Cerebellar nuclear complex (tissue), 1 donor: ENCODE results near the gene TFAP2A.

Source experiments
- DNase-seq, 2 experiments: peaks; one replicate each; lab custom pipeline; 2025; lab: John Stamatoyannopoulos, UW

TFAP2A gene

GRCh38 chr6:10414756-10415616 is at the start of gene TFAP2A:
Gene TFAP2A, minus strand, starts transcription at chr6:10415074. Its CDS starts 83 bp downstream, at chr6:10414991.
- no peak for DNase-seq

DNA sequence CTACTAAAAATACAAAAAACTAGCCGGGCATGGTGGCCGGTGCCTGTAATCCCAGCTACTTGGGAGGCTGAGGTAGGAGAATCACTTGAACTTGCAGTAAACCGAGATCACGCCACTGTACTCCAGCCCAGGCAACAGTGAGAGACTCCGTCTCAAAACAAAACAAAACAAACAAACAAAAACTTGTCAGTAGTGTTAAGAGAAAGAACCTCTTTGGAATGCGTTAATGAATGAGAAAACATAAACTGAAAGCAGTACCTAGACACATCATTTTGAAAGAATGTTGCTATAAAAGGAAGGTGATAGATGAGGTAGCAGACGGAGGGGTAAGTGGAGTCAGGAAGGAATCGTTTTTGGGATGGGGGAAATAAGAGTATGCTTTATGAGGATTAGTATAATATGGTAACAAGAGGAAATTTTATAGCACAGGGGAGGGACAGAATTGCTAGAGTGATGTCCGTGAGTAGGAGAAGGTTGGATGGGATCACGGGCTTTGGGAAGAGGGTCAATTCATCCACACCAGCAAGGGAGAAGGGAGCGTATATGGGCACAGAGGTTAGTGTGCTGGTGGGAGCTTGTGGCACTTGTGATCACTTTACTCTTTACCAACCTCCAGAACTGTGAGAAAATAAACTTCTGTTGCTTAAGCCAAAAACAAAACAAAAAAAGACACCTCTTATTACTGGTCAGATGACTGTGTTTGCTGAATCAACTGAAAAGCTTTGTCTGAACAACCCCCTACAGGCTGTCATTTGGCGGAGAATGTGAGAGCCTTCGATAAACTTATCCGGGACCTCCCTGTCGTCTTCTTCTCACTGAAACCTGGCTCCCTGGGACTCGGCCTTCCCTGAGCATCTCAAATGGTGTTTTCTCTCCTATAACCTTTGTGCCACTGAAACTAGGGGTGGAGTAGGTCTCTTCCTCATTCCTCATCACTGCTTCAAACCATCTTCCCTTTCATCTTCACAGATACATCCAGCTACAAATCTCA is 48.9 kb upstream of the TFAP2A start:
- no peak for DNase-seq

DNA sequence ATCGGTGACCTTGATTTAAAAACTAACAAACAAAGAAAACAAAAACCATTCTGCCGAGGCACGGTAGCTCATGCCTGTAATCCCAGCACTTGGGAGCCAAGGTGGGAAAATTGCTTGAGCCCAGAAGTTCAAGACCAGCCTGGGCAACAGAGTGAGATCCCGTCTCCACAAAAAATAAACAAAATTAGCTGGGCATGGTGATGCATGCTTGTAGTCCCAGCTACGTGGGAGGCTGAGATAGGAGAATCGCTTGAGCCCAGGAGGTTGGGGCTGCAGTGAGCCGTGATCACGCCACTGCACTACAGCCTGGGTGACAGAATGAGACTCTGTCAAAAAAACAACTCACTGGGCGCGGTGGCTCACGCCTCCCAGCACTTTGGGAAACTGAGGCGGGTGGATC is 48.2 kb upstream of the TFAP2A start:
- no peak for DNase-seq

DNA sequence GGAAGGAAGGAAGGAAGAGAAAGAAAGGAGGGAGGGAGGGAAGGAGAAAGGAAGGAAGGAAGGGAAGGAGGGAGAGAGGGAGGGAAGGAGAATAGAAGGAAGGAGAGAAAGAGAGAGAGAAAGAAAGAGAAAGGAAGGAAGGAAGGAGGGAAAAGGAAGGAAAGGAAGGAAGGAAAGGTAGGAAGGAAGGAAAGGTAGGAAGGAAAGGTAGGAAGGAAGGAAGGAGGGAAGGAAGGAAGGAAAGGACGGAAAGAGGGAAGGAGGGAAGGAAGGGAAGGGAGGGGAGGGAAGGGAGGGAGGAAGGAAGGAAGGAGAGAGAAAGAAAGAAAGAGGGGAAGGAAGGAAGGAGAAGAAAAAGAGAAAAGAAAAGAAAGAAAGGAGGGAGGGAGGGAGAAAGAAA is 47.0 kb upstream of the TFAP2A start:
- DNase-seq, result no peak

- DNase-seq, result no peak
Observed at GRCh38 chr6:10460096-10460495, 45.2 kb upstream of the TFAP2A start.

GRCh38 chr6:10458287-10458686 is 43.4 kb upstream of the TFAP2A start:
- DNase-seq, result no peak

GRCh38 chr6:10453596-10453995 is 38.7 kb upstream of the TFAP2A start:
- DNase-seq, result no peak

DNA sequence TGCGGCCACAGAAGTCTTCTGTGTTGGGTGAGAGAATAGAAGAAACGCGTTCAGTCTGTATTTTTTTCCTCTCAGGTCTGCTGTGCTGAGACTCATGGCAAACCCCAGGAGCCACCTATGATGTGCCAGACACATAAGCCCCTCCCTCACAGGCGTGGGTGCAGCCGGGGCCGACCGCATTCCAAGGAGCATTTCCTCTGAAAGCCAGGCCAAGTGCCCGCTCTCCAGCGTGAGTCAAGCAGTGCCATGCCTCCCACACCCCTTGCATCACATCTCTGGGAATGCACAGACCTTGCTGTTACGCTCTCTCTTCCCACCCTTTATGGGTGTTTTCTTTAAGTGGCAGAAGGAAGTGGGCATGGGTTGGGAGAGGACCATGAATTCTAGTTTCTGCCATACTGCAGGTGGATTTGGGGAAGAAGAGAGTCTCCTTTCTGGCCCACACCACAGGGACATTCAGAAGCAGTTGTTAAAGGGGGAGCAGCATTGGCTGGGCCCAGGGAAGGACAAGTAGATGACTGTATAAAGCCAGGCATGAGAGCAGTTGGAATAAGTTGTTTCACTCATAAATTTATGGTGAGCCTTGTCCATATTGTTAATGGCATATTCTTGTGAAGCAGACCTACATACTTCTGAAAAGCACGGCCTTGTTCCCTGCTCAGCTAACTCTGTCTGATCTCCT is 37.1 kb upstream of the TFAP2A start:
- DNase-seq, result no peak

DNA sequence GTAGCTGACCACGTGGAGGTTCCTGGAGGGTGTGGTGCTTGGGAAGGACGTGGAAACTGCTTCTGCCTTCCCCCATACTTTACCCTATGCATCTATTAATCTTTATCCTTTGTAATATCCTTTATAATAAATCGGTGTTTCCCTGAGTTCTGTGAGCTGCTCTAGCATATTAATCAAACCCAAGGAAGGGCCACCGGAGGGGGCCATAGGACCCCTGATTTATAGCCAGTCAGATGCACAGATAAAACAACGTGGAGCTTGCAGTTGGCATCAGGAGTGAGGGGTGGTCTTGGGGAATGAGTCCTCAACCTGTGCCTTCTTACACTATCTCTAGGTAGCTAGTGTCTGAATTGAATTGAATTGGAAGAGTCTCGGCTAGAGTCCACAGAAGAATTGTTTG is 36.5 kb upstream of the TFAP2A start:
- no peak for DNase-seq

- DNase-seq, result no peak
Observed at GRCh38 chr6:10449751-10450150, 34.9 kb upstream of the TFAP2A start.

DNA sequence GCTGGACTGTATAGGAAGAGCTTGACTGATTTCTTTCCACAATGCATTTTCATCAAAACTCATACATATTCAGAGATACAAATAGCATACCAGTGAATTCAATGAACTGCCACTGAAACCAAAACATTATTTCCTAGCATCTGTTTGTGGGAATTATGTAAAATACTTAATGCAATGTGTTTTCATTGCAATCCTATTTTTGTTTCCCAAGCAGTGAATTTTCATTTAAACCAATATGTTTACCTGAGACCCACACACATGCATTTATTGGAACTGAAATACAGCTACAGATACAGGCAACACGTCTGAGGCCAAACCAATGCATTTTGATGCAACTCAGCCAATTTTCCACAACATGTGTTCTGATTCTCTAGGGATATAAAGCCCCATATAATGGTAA is 33.2 kb upstream of the TFAP2A start:
- DNase-seq, result no peak

GRCh38 chr6:10446548-10446947 is 31.7 kb upstream of the TFAP2A start:
- no peak for DNase-seq

DNA sequence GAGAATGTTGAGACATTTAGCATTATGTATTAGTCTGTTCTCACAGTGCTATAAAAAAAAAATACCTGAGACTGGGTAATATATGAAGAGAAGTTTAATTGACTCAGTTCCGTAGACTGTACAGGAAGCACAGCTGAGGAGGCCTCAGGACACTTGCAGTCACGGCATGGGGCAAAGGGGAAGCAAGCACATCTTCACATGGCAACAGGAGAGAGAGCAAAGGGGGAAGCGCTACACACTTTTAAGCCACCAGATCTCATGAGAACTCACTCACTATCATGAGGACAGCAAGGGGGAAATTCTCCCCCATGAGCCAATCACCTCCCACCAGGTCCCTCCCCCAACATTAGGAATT is 26.8 kb upstream of the TFAP2A start:
- no peak for DNase-seq

GRCh38 chr6:10441004-10441654 is 26.3 kb upstream of the TFAP2A start:
- DNase-seq, result no peak

DNA sequence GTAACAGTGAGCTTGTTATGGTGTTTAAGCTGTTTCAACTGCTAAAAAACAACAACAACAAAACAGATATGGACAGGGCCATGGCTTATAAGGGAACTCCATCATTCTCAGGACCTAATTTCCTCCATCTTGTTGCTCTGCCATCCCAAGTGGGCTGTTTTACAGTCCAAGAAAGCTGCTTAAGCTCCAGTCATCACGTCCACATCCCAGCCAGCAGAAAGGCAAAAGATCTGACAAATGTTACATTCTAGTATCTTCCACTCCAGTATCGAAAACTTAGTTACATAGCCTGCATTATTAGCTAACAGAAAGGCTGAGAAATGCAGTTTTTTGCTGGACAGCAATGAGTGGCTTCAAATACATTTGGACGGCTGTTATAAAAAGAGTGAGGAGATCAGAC is 23.0 kb upstream of the TFAP2A start:
- DNase-seq, result no peak

DNA sequence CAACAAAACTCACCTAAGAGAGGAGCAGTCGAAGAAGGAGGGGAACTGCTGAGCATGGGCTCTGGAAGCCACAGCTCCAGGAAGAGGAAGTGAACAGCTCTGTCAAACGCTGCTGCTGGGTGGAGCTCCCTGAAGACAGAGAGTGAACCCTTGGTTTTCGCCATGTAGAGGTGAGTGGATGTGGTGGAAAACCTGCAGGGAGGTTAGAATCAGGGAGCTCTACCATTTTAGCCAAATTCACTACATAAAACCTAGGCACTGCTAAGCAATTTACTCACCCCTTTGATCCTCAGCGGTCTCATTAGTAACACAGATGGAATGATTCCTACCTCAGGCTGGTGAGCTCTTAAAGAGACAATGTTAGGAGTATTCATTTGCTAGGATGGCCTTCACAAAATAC is 19.4 kb upstream of the TFAP2A start:
- DNase-seq, result no peak

DNA sequence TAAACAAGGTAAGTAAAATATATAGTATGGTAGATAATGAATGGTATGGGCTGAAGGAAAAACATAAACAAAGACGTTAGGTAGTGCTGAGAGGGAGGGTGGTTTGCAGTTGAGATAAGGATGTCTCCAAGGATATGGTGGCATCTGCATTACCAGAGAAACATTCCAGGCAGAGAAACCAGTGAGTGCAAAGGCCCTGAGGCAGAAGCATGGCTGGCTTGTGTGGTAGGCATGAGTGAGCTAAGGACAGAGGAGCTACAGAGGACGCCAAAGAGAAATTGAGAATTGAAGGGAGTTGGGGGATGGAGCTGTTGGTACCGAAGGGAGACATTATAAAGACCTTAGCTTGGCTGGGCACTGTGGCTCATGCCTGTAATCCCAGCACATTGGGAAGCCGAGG is 18.4 kb upstream of the TFAP2A start:
- DNase-seq, result no peak

DNA sequence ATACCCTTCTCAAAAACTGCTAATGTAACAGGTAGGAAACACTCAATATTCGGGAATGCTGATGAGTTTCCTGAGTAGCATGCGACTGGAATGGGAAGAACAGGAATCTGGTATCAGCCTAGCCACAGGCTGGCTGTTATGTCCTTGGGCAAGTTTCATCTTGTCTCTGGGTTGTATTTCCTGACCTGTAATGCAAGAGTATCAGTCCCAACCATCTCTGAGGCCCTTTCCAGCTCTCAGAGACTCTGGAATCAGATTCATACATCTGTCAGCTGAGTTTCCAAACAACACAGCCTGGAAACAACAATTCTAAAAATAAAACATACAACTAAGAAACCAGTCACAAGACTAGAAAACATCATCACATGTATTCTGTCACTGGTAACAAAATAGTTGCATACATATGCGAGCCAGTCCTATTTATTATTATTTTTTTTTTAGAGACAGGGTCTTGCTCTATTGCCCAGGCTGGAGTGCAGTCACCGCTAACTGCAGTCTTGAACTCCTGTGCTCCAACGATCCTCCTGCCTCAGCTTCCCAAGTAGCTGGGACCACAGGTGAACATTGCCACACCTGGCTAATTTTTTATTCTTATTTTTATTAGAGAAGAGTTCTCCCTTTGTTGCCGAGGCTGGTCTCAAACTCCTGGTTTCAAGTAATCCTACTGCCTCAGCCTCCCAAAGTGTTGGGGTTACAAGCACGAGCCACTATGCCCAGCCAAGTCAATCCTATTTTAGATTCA is 16.7 kb upstream of the TFAP2A start:
- DNase-seq, result no peak

GRCh38 chr6:10429638-10430427 is 15.0 kb upstream of the TFAP2A start:
- no peak for DNase-seq

DNA sequence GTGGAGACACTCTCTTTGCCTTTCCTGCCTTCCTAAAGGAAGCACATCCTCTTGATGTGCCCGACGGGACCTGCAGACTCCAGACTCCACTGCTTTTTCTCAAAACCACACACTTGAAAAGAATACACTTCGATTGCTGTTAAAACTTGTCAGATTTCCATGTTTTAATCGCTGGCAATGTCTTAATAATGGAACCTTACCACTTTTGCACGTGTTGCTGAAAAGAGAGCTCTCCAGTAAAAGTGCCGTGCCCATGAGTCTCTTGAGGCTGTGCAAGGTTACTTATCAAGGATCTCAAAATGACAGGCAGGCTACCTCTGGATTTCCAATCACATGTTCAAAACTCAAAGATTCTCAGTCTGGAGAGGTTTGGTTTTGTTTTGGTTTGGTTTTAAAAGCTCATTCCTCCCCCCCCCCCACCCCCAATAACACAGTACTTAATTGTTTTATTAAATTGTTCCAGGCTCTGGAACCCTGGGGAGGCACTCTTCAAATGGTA is 12.0 kb upstream of the TFAP2A start:
- no peak for DNase-seq
